A549 (cell line): ENCODE data around the gene GPR173. TPM values are rescaled to one million over a fixed set of nuclear protein-coding genes. Genes with fewer than 3 reads are reported as not detected.

Experiments
- ATAC-seq, 2 experiments: fragments of 200-7000 bp in 1 of 2; fragments of >200 bp in 1 of 2; cut with Nextera tagmentation in 1 of 2; cut with Tn5 transposase in 1 of 2; 3 replicates each; pipeline versions ENCODE4 v1.8.0 to v1.9.1; 2018 to 2020; ENCODE audit warnings: mild to moderate bottlenecking in 1 of 2, moderate library complexity in 1 of 2
- CTCF ChIA-PET: fragments of 300-600 bp; sonication (Branson Sonifier 250); formaldehyde crosslinking; extraction: SDS; loops from one replicate; lab custom pipeline; 2021; ENCODE audit warnings: antibody characterized with exemption, inconsistent platforms; lab: Yijun Ruan, JAX
- POLR2A ChIA-PET: fragments of 350-600 bp; formaldehyde crosslinking; extraction: SDS; loops from one replicate; lab custom pipeline; 2021; ENCODE audit warnings: antibody characterized with exemption, inconsistent platforms; lab: Yijun Ruan, JAX
- DNase-seq, 2 experiments: peaks; one replicate each; pipeline versions ENCODE4 v3.0.0 to v3.0.0-alpha.2; 2011 to 2016; ENCODE audit warnings: low read depth in 1 of 2, low spot score in 1 of 2
- FAIRE-seq: peaks from 2 replicates; lab custom pipeline; 2011; peaks lifted over from hg19 to GRCh38; lab: Jason Lieb, UNC
- H3K27ac ChIP-seq, 2 experiments: fragments of >200 bp; sonication (Bioruptor Twin); formaldehyde crosslinking; 3 replicates each; pipeline ENCODE4 v1.5.1; 2016 to 2017
- H3K4me1 ChIP-seq: fragments of >200 bp; sonication (Bioruptor Twin); formaldehyde crosslinking; 3 replicates; pipeline ENCODE4 v1.6.1; 2016
- H3K4me2 ChIP-seq: fragments of >200 bp; sonication (Bioruptor Twin); formaldehyde crosslinking; 3 replicates; pipeline ENCODE4 v1.6.1; 2016
- H3K4me3 ChIP-seq: fragments of >200 bp; sonication (Bioruptor Twin); formaldehyde crosslinking; 3 replicates; pipeline ENCODE4 v1.5.1; 2016
- H3K9me3 ChIP-seq: fragments of >200 bp; sonication (Bioruptor Twin); formaldehyde crosslinking; 3 replicates; pipeline ENCODE4 v1.6.1; 2016
- CBX8 ChIP-seq: fragments of 200-600 bp; sonication (generic); IDR thresholded peaks from 2 replicates; pipeline ENCODE4 v1.6.1; 2016
- CEBPB ChIP-seq, 2 experiments: fragments of >200 bp in 1 of 2; sonication (Bioruptor Twin) in 1 of 2; formaldehyde crosslinking in 1 of 2; IDR thresholded peaks; 2 replicates each; pipeline ENCODE4 v1.6.1; 2012 to 2016
- CTCF ChIP-seq: fragments of >200 bp; sonication (Bioruptor Twin); formaldehyde crosslinking; IDR thresholded peaks from 3 replicates; pipeline ENCODE4 v1.5.1; 2016
- E2F6 ChIP-seq: IDR thresholded peaks from 2 replicates; pipeline ENCODE4 v1.6.1; 2012; ENCODE audit warnings: low read depth, borderline replicate concordance
- EHMT2 ChIP-seq: fragments of 200-600 bp; sonication (generic); IDR thresholded peaks from 2 replicates; pipeline ENCODE4 v1.6.1; 2016; ENCODE audit warnings: antibody characterized with exemption, low read depth, mild to moderate bottlenecking, moderate library complexity
- EP300 ChIP-seq, 2 experiments: fragments of >200 bp; sonication (Bioruptor Twin); formaldehyde crosslinking; IDR thresholded peaks; 2 replicates in 1 of 2; 3 replicates in 1 of 2; pipeline ENCODE4 v1.6.1; 2016 to 2017
- ESRRA ChIP-seq: fragments of 150-350 bp; IDR thresholded peaks from 2 replicates; pipeline ENCODE4 v1.6.1; 2014; ENCODE audit warnings: mild to moderate bottlenecking, low read length, borderline replicate concordance
- FOXS1 ChIP-seq: fragments of 250-450 bp; sonication (Bioruptor Pico); IDR thresholded peaks from 2 replicates; pipeline ENCODE4 v1.5.0; 2020; ENCODE audit warnings: mild to moderate bottlenecking, moderate library complexity
- HOXA7 ChIP-seq: fragments of 250-450 bp; sonication (Bioruptor Pico); IDR thresholded peaks from 2 replicates; pipeline ENCODE4 v1.5.0; 2020; ENCODE audit warnings: mild to moderate bottlenecking, moderate library complexity
- JUNB ChIP-seq: fragments of >200 bp; sonication (Bioruptor Twin); formaldehyde crosslinking; IDR thresholded peaks from 2 replicates; pipeline ENCODE4 v1.6.1; 2016
- KDM5A ChIP-seq: fragments of 200-600 bp; sonication (generic); IDR thresholded peaks from 2 replicates; pipeline ENCODE4 v1.6.1; 2016; ENCODE audit warnings: antibody characterized with exemption, mild to moderate bottlenecking
- MAFK ChIP-seq: fragments of 450-650 bp; IDR thresholded peaks from 2 replicates; pipeline ENCODE4 v1.6.1; 2014; ENCODE audit not compliant: partially characterized antibody
- MAZ ChIP-seq: fragments of 150-350 bp; IDR thresholded peaks from 2 replicates; pipeline ENCODE4 v1.6.1; 2014; ENCODE audit warnings: antibody characterized with exemption, low read depth, low read length, borderline replicate concordance
- PHF8 ChIP-seq: fragments of 200-600 bp; sonication (generic); IDR thresholded peaks from 2 replicates; pipeline ENCODE4 v1.6.1; 2016; ENCODE audit warnings: low read depth, mild to moderate bottlenecking, antibody characterized with exemption, moderate library complexity, borderline replicate concordance
- POLR2A ChIP-seq: IDR thresholded peaks from 2 replicates; pipeline ENCODE4 v1.6.1; 2012; ENCODE audit warnings: mild to moderate bottlenecking, low read length
- RAD21 ChIP-seq, 2 experiments: fragments of >200 bp in 1 of 2; sonication (Bioruptor Twin) in 1 of 2; formaldehyde crosslinking in 1 of 2; IDR thresholded peaks in 1 of 2; conservative IDR thresholded peaks in 1 of 2; 2 replicates in 1 of 2; 3 replicates in 1 of 2; pipeline ENCODE4 v1.6.1; 2012 to 2018; ENCODE audit warnings: inconsistent platforms in 1 of 2
- RARB ChIP-seq: fragments of 250-450 bp; sonication (Bioruptor Pico); IDR thresholded peaks from 2 replicates; pipeline ENCODE4 v1.8.0; 2021; ENCODE audit warnings: mild to moderate bottlenecking, moderate library complexity
- SMC3 ChIP-seq: fragments of >200 bp; sonication (Bioruptor Twin); formaldehyde crosslinking; IDR thresholded peaks from 3 replicates; pipeline ENCODE4 v1.6.1; 2018; ENCODE audit warnings: inconsistent platforms
- SREBF2 ChIP-seq: fragments of 450-650 bp; IDR thresholded peaks from 2 replicates; pipeline ENCODE4 v1.6.1; 2014; ENCODE audit warnings: mild to moderate bottlenecking, moderate library complexity
- WGBS: methylation state at CpG from one replicate; pipeline ENCODE4 v1.1.6; 2017; ENCODE audit errors: missing lambda C conversion rate; 5-methylcytosine and 5-hydroxymethylcytosine counted together
- polyA plus RNA-seq, 4 experiments: library from polyadenylated mRNA; depleted of rRNA in 3 of 4; stranded (reverse); fragments of >200 nt; fragmentation: RNase III in 1 of 4; extraction: RNeasy Plus Mini Kit Qiagen cat#74134 plus additional on column Dnase treatment in 1 of 4; gene quantifications; 2 replicates in 3 of 4; 3 replicates in 1 of 4; pipeline ENCODE4 v1.2.3, GENCODE V29; 2011 to 2017
- TF ChIP-seq, protein P1 (sequence below): fragments of 250-450 bp; sonication (Bioruptor Pico); IDR thresholded peaks from 2 replicates; pipeline ENCODE4 v1.5.0; 2021; ENCODE audit warnings: mild to moderate bottlenecking, moderate library complexity, borderline replicate concordance
- TF ChIP-seq, protein P2 (sequence below): IDR thresholded peaks from 2 replicates; pipeline ENCODE4 v1.6.1; 2012
- TF ChIP-seq, protein P3 (sequence below): IDR thresholded peaks from 2 replicates; pipeline ENCODE4 v1.6.1; 2012

GPR173 gene
- polyA plus RNA-seq, 2 of the 4 experiments (the other 2 are of a cell fraction): 0.03 TPM; not detected in 1

GRCh38 chrX:53088136-53088974 is 39.8 kb downstream of the GPR173 start:
- 73% methylated on average over 44 of the region's 51 CpGs for WGBS
- CTCF ChIA-PET: interaction anchor here (0.6 to 2.0 kb wide), 3 partner anchors 11 to 98 kb away, joined by 3 to 28 read pairs (median 6); no protein-coding TSS in a partner anchor
- no peak for FAIRE-seq

DNA sequence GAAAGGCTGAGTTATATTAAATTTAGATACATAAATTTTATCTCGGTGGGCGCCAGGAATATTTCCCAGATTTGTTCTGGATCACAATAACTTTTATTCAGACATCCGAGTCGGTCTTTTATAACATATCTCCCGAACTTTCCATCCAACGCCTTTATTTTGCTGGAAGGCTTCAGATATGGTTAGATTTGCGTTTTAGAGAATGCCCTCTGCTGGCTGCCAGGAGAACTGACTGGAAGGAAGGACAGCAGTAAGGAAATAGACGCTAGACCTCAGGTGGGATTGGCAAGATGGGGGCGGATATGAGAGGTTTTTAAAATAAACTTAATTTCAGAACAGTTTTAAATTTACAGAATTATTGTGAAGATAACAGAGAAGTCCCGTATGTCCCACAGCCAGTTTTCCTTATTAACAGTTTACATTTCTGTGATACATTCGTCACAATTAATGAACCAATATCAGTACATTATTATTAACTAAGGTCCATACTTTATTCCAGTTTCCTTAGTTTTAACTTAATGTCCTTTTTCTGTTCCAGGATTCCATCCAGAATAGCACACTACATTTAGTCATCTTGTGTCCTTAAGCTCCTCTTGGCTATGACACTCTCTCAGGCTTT is 40.7 kb downstream of the GPR173 start:
- H3K4me1 ChIP-seq: peaks cover 3% of the 10 kb centered on the region; the same call in 1 of the 3 replicates
- H3K27ac ChIP-seq: peak overlapping the region; percentile 44 to 64; a peak in 2 of 6 replicates
- WGBS: 12% methylated on average over 11 of the region's 11 CpGs
- POLR2A ChIA-PET: no interaction called here
- ATAC-seq: no peak
- peak overlapping the region; percentile 55 for H3K4me2 ChIP-seq
- CTCF ChIA-PET: interaction anchor here (0.6 to 2.0 kb wide), 3 partner anchors 12 to 97 kb away, joined by 3 to 28 read pairs (median 6); no protein-coding TSS in a partner anchor
- peak overlapping the region; percentile 29 for H3K4me3 ChIP-seq
- peak; percentile 95 for FAIRE-seq
- DNase-seq: peak; percentile 56 to 64
- H3K9me3 ChIP-seq: no peaks in the 10 kb centered on the region
- TF ChIP-seq SREBF2 (no peak), CEBPB (IDR thresholded peaks at IDR 0.05) (no peak), CBX8 (no peak), EP300 (IDR thresholded peaks at IDR 0.05) (no peak), CTCF (peak; percentile 65), KDM5A (no peak), E2F6 (no peak), JUNB (no peak), HOXA7 (no peak), RARB (CRISPR knock-in tag) (no peak), SMC3 (peak; percentile 58), MAFK (no peak), PHF8 (no peak), ESRRA (no peak), RAD21 (conservative IDR thresholded peaks at IDR 0.05 in 1 of 2, IDR thresholded peaks at IDR 0.05 in 1 of 2) (peak in 1 of 2 experiments; percentile 42; a peak in 3 of 5 replicates)
- TF ChIP-seq, protein P1, sequence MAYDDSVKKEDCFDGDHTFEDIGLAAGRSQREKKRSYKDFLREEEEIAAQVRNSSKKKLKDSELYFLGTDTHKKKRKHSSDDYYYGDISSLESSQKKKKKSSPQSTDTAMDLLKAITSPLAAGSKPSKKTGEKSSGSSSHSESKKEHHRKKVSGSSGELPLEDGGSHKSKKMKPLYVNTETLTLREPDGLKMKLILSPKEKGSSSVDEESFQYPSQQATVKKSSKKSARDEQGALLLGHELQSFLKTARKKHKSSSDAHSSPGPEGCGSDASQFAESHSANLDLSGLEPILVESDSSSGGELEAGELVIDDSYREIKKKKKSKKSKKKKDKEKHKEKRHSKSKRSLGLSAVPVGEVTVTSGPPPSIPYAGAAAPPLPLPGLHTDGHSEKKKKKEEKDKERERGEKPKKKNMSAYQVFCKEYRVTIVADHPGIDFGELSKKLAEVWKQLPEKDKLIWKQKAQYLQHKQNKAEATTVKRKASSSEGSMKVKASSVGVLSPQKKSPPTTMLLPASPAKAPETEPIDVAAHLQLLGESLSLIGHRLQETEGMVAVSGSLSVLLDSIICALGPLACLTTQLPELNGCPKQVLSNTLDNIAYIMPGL (CRISPR knock-in tag): no peak
- TF ChIP-seq, protein P2, sequence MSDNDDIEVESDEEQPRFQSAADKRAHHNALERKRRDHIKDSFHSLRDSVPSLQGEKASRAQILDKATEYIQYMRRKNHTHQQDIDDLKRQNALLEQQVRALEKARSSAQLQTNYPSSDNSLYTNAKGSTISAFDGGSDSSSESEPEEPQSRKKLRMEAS: no peak
- TF ChIP-seq, all 56 proteins: peak for 3

More at GRCh38 chrX:53088136-53088974, 39.8 kb downstream of the GPR173 start:
- H3K9me3 ChIP-seq: no peaks in the 10 kb centered on the region
- ATAC-seq: peak; percentile 40 to 66; a peak in 5 of 6 replicates
- peak overlapping the region; percentile 44 to 64; a peak in 2 of 6 replicates for H3K27ac ChIP-seq
- peak overlapping the region; percentile 29 for H3K4me3 ChIP-seq
- POLR2A ChIA-PET: no interaction called here
- H3K4me2 ChIP-seq: peak overlapping the region; percentile 55
- TF ChIP-seq FOXS1 (CRISPR knock-in tag) (no peak), MAZ (no peak), RAD21 (conservative IDR thresholded peaks at IDR 0.05 in 1 of 2, IDR thresholded peaks at IDR 0.05 in 1 of 2) (no peak), KDM5A (no peak), EHMT2 (no peak), POLR2A (no peak), EP300 (IDR thresholded peaks at IDR 0.05) (no peak)
- TF ChIP-seq, protein P3, sequence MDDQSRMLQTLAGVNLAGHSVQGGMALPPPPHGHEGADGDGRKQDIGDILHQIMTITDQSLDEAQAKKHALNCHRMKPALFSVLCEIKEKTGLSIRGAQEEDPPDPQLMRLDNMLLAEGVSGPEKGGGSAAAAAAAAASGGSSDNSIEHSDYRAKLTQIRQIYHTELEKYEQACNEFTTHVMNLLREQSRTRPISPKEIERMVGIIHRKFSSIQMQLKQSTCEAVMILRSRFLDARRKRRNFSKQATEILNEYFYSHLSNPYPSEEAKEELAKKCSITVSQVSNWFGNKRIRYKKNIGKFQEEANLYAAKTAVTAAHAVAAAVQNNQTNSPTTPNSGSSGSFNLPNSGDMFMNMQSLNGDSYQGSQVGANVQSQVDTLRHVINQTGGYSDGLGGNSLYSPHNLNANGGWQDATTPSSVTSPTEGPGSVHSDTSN: no peak
- TF ChIP-seq, all 56 proteins: peak for 0
- H3K4me1 ChIP-seq: peaks cover 8% of the 10 kb centered on the region; the same call in 2 of the 3 replicates
- DNase-seq: peak; percentile 31 to 66
